Adrenal gland (tissue), 12 donors: ENCODE measurements around the gene TDRD9. TPM values are rescaled to one million over a fixed set of nuclear protein-coding genes. Genes with fewer than 3 reads are reported as not detected.

Source experiments
- DNase-seq, 7 donors: peaks; one replicate each; pipeline ENCODE4 v3.0.0-alpha.2; 2019 to 2020
- H3K27ac ChIP-seq, 5 donors: fragments of 200-600 bp; sonication (generic) in 4 of 5; 1 replicate in 3 of 5; 2 replicates in 2 of 5; pipeline versions ENCODE4 v1.5.1 to v1.8.0; 2016 to 2020; ENCODE audit warnings: mild to moderate bottlenecking in 1 of 5
- H3K27me3 ChIP-seq: fragments of 200-600 bp; 2 replicates; pipeline ENCODE4 v1.8.0; 2021
- H3K36me3 ChIP-seq, 2 donors: fragments of 200-600 bp; replicated peaks in 1 of 2; 1 replicate in 1 of 2; 2 replicates in 1 of 2; pipeline versions ENCODE4 v1.5.1 to v1.8.0; 2018 to 2022
- H3K4me1 ChIP-seq, 2 donors: fragments of 200-600 bp; replicated peaks in 1 of 2; 1 replicate in 1 of 2; 2 replicates in 1 of 2; pipeline versions ENCODE4 v1.5.1 to v1.8.0; 2018 to 2021
- H3K4me3 ChIP-seq, 4 donors: fragments of 200-600 bp; sonication (generic) in 3 of 4; one replicate each; pipeline ENCODE4 v1.5.1; 2016 to 2018
- H3K9me3 ChIP-seq, 3 donors: fragments of 200-600 bp; sonication (generic) in 1 of 3; replicated peaks in 1 of 3; 1 replicate in 2 of 3; 2 replicates in 1 of 3; pipeline versions ENCODE4 v1.5.1 to v1.8.0; 2016 to 2021
- POLR2A ChIP-seq, 2 donors: fragments of 450-650 bp; IDR thresholded peaks; one replicate each; pipeline ENCODE4 v1.6.1; 2017; ENCODE audit warnings: antibody characterized with exemption in 2 of 2, mild to moderate bottlenecking in 2 of 2, moderate library complexity in 1 of 2
- WGBS, 4 donors: extraction: QIAGEN DNeasy Blood & Tissue Kit in 2 of 4; methylation state at CpG; one replicate each; pipeline versions ENCODE4 v1.1.5 to v1.1.7; 2013 to 2017; 5-methylcytosine and 5-hydroxymethylcytosine counted together
- intact Hi-C, 2 donors: fragments of 100-400 bp; cut with DNase I; formaldehyde crosslinking; loops; one replicate each; pipeline versions ENCODE4 v1.14.1 to v1.15.0; 2022 to 2023
- polyA plus RNA-seq, 3 donors: library from polyadenylated mRNA; stranded (reverse); fragments of 200-250 nt in 2 of 3; fragments of 350-450 nt in 1 of 3; fragmentation: Illumina TruSeq in 1 of 3; extraction: RNeasy Lipid Tissue Mini Kit (QIAGEN cat#74804) in 1 of 3; gene quantifications; one replicate each; pipeline ENCODE4 v1.2.3, GENCODE V29; 2013 to 2014
- total RNA-seq, 9 donors: library from RNA; depleted of rRNA in 4 of 9; stranded (reverse); fragments of >200 nt in 4 of 9; fragments of 120-200 nt in 1 of 9; fragmentation: NEBNext Ultra II Directional in 1 of 9; extraction: Animal tissue kit (Norgen Biotek cat#: 25700) in 1 of 9; gene quantifications; one replicate each; pipeline versions ENCODE4 v1.1.0 to v1.2.4, GENCODE V29; 2013 to 2023
- TF ChIP-seq, protein P1 (sequence below), 6 experiments: fragments of 450-650 bp in 4 of 6; fragments of 200-600 bp in 2 of 6; sonication (generic) in 1 of 6; IDR thresholded peaks; 1 replicate in 5 of 6; 2 replicates in 1 of 6; pipeline versions ENCODE4 v1.5.1 to v1.8.0; 2016 to 2021; ENCODE audit warnings: antibody characterized with exemption in 6 of 6, mild to moderate bottlenecking in 2 of 6, moderate library complexity in 1 of 6
- donor health status: healthy with polysubstance abuse.
- donor health status: Bipolar disorder and iron deficiency.
- donor health status: DM: yes; HTN: yes; CAD: no.
- donor health status: DM: no; HTN: no; CAD: no.
- donor health status: DM: no; HTN: no; CAD: no.
- donor health status: DM: yes; HTN: yes; CAD: no.

Gene TDRD9
- total and polyA plus RNA-seq, 12 donors: 0.06 to 7.8 (median 3.0) TPM

- TF ChIP-seq, protein P1, sequence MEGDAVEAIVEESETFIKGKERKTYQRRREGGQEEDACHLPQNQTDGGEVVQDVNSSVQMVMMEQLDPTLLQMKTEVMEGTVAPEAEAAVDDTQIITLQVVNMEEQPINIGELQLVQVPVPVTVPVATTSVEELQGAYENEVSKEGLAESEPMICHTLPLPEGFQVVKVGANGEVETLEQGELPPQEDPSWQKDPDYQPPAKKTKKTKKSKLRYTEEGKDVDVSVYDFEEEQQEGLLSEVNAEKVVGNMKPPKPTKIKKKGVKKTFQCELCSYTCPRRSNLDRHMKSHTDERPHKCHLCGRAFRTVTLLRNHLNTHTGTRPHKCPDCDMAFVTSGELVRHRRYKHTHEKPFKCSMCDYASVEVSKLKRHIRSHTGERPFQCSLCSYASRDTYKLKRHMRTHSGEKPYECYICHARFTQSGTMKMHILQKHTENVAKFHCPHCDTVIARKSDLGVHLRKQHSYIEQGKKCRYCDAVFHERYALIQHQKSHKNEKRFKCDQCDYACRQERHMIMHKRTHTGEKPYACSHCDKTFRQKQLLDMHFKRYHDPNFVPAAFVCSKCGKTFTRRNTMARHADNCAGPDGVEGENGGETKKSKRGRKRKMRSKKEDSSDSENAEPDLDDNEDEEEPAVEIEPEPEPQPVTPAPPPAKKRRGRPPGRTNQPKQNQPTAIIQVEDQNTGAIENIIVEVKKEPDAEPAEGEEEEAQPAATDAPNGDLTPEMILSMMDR (IDR thresholded peaks at IDR 0.05): no peak
- no peak for TF ChIP-seq POLR2A (IDR thresholded peaks at IDR 0.05)
- Histone ChIP-seq H3K27ac (no peak overlapping the region), H3K9me3 (no peaks in the 10 kb centered on the region), H3K4me1 (peaks cover 8 to 12% of the 10 kb centered on the region in 2 donors), H3K36me3 (no peaks in the 10 kb centered on the region), H3K27me3 (no peaks in the 10 kb centered on the region), H3K4me3 (no peak overlapping the region)
- intact Hi-C loops: loop anchor here in 1 of 2 donors (10.0 kb wide), 1 partner anchor 80 kb away; no protein-coding TSS in a partner anchor
- WGBS, 4 donors: 50 to 76% (median 70%) methylated on average over 2 to 7 of the region's 7 CpGs
- DNase-seq: no peak
These were observed 33.6 kb upstream of the TDRD9 start for GRCh38 chr14:103894723-103895059.

- H3K27me3 ChIP-seq: no peaks in the 10 kb centered on the region
- no peak for DNase-seq
- no peaks in the 10 kb centered on the region for H3K36me3 ChIP-seq
- no peak for TF ChIP-seq POLR2A (IDR thresholded peaks at IDR 0.05)
- TF ChIP-seq, protein P1 (IDR thresholded peaks at IDR 0.05): no peak
- intact Hi-C loops: loop anchor here in 1 of 2 donors (10.0 kb wide), 1 partner anchor 82 kb away; no protein-coding TSS in a partner anchor
- no peaks in the 10 kb centered on the region for H3K9me3 ChIP-seq
- H3K4me3 ChIP-seq: no peak overlapping the region
- no peak overlapping the region for H3K27ac ChIP-seq
- peaks cover 1 to 4% of the 10 kb centered on the region in 2 donors for H3K4me1 ChIP-seq
- WGBS, 4 donors: 58 to 85% (median 70%) methylated on average over 6 of the region's 6 CpGs
These were observed 31.7 kb upstream of the TDRD9 start for GRCh38 chr14:103896578-103896977.

DNA sequence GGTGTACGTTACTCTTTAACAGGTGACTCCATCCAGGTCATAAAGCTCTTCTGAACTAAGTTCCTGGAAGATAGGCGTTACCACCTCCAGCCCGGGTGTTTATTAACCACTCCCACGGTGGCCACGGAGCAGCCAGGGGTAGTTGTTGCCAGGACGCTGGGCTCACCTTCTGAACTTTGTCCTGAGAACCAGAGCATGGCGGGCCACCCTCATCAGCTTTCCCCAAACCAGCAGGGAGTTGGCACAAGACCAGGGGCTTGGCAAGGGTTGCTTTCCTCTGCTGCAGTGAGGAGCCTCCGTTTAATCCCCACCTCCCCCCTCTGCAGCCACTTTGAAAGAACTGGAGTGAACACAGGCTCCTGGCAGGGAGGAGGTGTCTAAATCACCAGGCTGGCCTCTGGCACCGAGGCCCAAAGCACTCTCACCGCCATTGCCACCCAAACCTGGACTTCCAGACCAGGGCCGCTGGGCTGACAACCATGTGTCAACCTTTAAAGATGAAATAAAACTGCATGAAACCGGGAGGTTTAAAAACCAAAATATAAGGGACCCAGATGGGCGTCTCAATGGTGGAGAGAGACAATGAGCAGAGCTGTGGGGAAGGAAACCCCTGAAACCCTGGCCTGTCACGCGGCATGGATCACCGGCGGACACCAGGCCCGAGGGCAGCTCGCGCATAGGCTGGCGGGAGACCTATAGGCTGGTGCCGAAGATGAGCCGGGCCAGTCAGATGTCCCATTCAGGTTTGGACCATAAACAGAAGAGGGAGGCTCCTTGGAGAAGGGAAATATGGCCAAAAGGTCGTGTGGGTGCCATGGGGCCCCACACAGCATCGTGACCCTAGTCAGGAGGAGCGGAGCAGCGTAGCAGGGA, 30.9 kb upstream of the TDRD9 start:
- no peak for TF ChIP-seq POLR2A (IDR thresholded peaks at IDR 0.05)
- TF ChIP-seq, protein P1 (IDR thresholded peaks at IDR 0.05): no peak
- Histone ChIP-seq H3K27ac (no peak overlapping the region), H3K9me3 (no peaks in the 10 kb centered on the region), H3K36me3 (no peaks in the 10 kb centered on the region), H3K4me1 (peaks cover 0 to 4% of the 10 kb centered on the region in 2 donors), H3K4me3 (no peak overlapping the region), H3K27me3 (no peaks in the 10 kb centered on the region)
- intact Hi-C loops: loop anchor here in 1 of 2 donors (10.0 kb wide), 1 partner anchor 83 kb away; no protein-coding TSS in a partner anchor
- WGBS, 4 donors: 78 to 84% (median 80%) methylated on average over 25 to 27 of the region's 27 CpGs
- DNase-seq: no peak

GRCh38 chr14:103898204-103898603, 30.1 kb upstream of the TDRD9 start:
- TF ChIP-seq, protein P1 (IDR thresholded peaks at IDR 0.05): no peak
- no peak for TF ChIP-seq POLR2A (IDR thresholded peaks at IDR 0.05)
- Histone ChIP-seq H3K27ac (no peak overlapping the region), H3K36me3 (no peaks in the 10 kb centered on the region), H3K27me3 (no peaks in the 10 kb centered on the region), H3K9me3 (no peaks in the 10 kb centered on the region), H3K4me3 (no peak overlapping the region), H3K4me1 (peaks cover 0 to 4% of the 10 kb centered on the region in 2 donors)
- intact Hi-C loops: loop anchor here in 1 of 2 donors (10.0 kb wide), 1 partner anchor 83 kb away; no protein-coding TSS in a partner anchor
- no peak for DNase-seq
- 95 to 97% (median 97%) methylated on average over 4 of the region's 4 CpGs for WGBS, 4 donors
